CD4-positive, alpha-beta T cell (primary cell): Measurements from ENCODE around the gene UXS1. TPM values are rescaled to one million over a fixed set of nuclear protein-coding genes. Genes with fewer than 3 reads are reported as not detected.

ENCODE experiments used
- ATAC-seq: fragments of 200-7000 bp; cut with Tn5 transposase; one replicate; pipeline ENCODE4 v1.10.0; 2022; ENCODE audit warnings: mild to moderate bottlenecking; ENCODE audit not compliant: poor library complexity
- CTCF ChIA-PET: fragments of 350-600 bp; sonication (Branson Sonifier 250); formaldehyde crosslinking; loops from one replicate; lab custom pipeline; 2021; ENCODE audit warnings: antibody characterized with exemption, inconsistent platforms; lab: Charles Lee
- POLR2A ChIA-PET: fragments of 350-600 bp; sonication (Branson Sonifier 250); formaldehyde crosslinking; loops from one replicate; lab custom pipeline; 2021; ENCODE audit warnings: antibody characterized with exemption, inconsistent platforms; lab: Charles Lee
- DNase-seq, 14 experiments: peaks; one replicate each; pipeline ENCODE4 v3.0.0-alpha.2; 2013 to 2020; ENCODE audit warnings: mixed read lengths in 2 of 14
- H3K27ac ChIP-seq, 2 donors: one replicate each; pipeline versions ENCODE4 v1.5.1 to v1.7.0; 2013; ENCODE audit warnings: low read length in 2 of 2, low read depth in 1 of 2, mild to moderate bottlenecking in 1 of 2
- H3K27me3 ChIP-seq, 2 experiments: 1 replicate in 1 of 2; 2 replicates in 1 of 2; pipeline versions ENCODE4 v1.6.1 to v1.7.0; 2013; ENCODE audit warnings: low read length in 2 of 2, control low read depth in 1 of 2, mild to moderate bottlenecking in 1 of 2, moderate library complexity in 1 of 2; ENCODE audit not compliant: insufficient read depth in 2 of 2, control insufficient read depth in 1 of 2
- H3K36me3 ChIP-seq: one replicate; pipeline ENCODE4 v1.6.1; 2013; ENCODE audit warnings: low read length, control low read depth; ENCODE audit not compliant: insufficient read depth
- H3K4me1 ChIP-seq: one replicate; pipeline ENCODE4 v1.6.1; 2013; ENCODE audit warnings: low read length, control low read depth; ENCODE audit not compliant: insufficient read depth
- H3K4me3 ChIP-seq: one replicate; pipeline ENCODE4 v1.5.1; 2013; ENCODE audit warnings: mild to moderate bottlenecking, low read length, moderate library complexity
- H3K9me3 ChIP-seq, 2 experiments: 1 replicate in 1 of 2; 2 replicates in 1 of 2; pipeline versions ENCODE4 v1.6.1 to v1.7.0; 2013; ENCODE audit warnings: low read length in 2 of 2, mild to moderate bottlenecking in 2 of 2, control low read depth in 1 of 2, moderate library complexity in 1 of 2; ENCODE audit not compliant: control insufficient read depth in 1 of 2, insufficient read depth in 1 of 2
- H3K27ac Mint-ChIP-seq: one replicate; pipeline ENCODE4 v1.8.0; 2020; ENCODE audit warnings: mixed read lengths
- H3K27me3 Mint-ChIP-seq: one replicate; pipeline ENCODE4 v1.8.0; 2021; ENCODE audit warnings: mixed read lengths
- H3K36me3 Mint-ChIP-seq: one replicate; pipeline ENCODE4 v1.8.0; 2021; ENCODE audit warnings: low read depth, mixed read lengths
- H3K4me1 Mint-ChIP-seq: one replicate; pipeline ENCODE4 v1.8.0; 2021; ENCODE audit warnings: low read depth, mixed read lengths
- H3K4me3 Mint-ChIP-seq: one replicate; pipeline ENCODE4 v1.8.0; 2020; ENCODE audit warnings: mild to moderate bottlenecking, mixed read lengths
- H3K9me3 Mint-ChIP-seq: one replicate; pipeline ENCODE4 v1.8.0; 2020; ENCODE audit warnings: mixed read lengths
- CTCF ChIP-seq: fragments of 200-600 bp; IDR thresholded peaks from one replicate; pipeline ENCODE4 v1.8.0; 2022; ENCODE audit warnings: antibody characterized with exemption, mild to moderate bottlenecking
- intact Hi-C, 2 experiments: fragments of 100-400 bp; cut with DNase I in 1 of 2; cut with micrococcal nuclease in 1 of 2; formaldehyde crosslinking; loops; one replicate each; pipeline versions ENCODE4 v1.15.1 to v1.9.0; 2023 to 2025; cut with DNase I, micrococcal nuclease
- total RNA-seq, 174 experiments: library from RNA in 2 of 174; stranded (reverse) in 2 of 174; gene quantifications; one replicate each; pipeline ENCODE4 v1.2.3 and lab custom pipeline; 2021 to 2026

UXS1 gene
- total RNA-seq, 2 experiments from 2014 or later: 59.3 to 67.1 TPM

GRCh38 chr2:106106622-106107508 is 87.2 kb downstream of the UXS1 start:
- Mint-ChIP-seq H3K9me3 (no peaks in the 10 kb centered on the region), H3K27me3 (no peaks in the 10 kb centered on the region), H3K36me3 (peaks cover 36% of the 10 kb centered on the region), H3K4me1 (peaks cover 9% of the 10 kb centered on the region), H3K27ac (peak overlapping the region; percentile 71), H3K4me3 (no peak overlapping the region)
- H3K27me3 ChIP-seq: no peaks in the 10 kb centered on the region
- peak in 2 of 14 experiments; percentile 38 to 44 for DNase-seq
- ChIA-PET POLR2A (interaction anchor here (0.6 to 2.7 kb wide), 2 partner anchors 54 to 560 kb away, joined by 3 to 7 read pairs; no protein-coding TSS in a partner anchor), CTCF (no interaction called here)
- peaks cover 55% of the 10 kb centered on the region for H3K36me3 ChIP-seq
- TF ChIP-seq CTCF: no peak
- H3K4me1 ChIP-seq: no peaks in the 10 kb centered on the region
- H3K27ac ChIP-seq: peak overlapping the region; percentile 9 to 27
- ATAC-seq: no peak
- no peak overlapping the region for H3K4me3 ChIP-seq
- no peaks in the 10 kb centered on the region for H3K9me3 ChIP-seq
- intact Hi-C loops: loop anchor here (5.0 to 10.0 kb wide), 3 partner anchors 85 to 368 kb away; partner anchors contain the start of gene UXS1 (in 1 of the 2)

GRCh38 chr2:106105151-106105922 is 88.8 kb downstream of the UXS1 start:
- no peak for ATAC-seq

More at GRCh38 chr2:106105151-106105922, 88.8 kb downstream of the UXS1 start:
- Mint-ChIP-seq H3K27ac (no peak overlapping the region), H3K4me3 (no peak overlapping the region), H3K9me3 (no peaks in the 10 kb centered on the region), H3K36me3 (peaks cover 51% of the 10 kb centered on the region), H3K27me3 (no peaks in the 10 kb centered on the region), H3K4me1 (peaks cover 9% of the 10 kb centered on the region)
- ChIA-PET POLR2A (interaction anchor here (1.7 kb wide), 1 partner anchor 11 kb away, joined by 9 read pairs; no protein-coding TSS in a partner anchor), CTCF (interaction anchor here (0.6 to 1.3 kb wide), 2 partner anchors 10 to 382 kb away, joined by 3 read pairs; no protein-coding TSS in a partner anchor)
- no peak for TF ChIP-seq CTCF
- DNase-seq: no peak
- Histone ChIP-seq H3K36me3 (peaks cover 55% of the 10 kb centered on the region), H3K9me3 (no peaks in the 10 kb centered on the region), H3K27me3 (no peaks in the 10 kb centered on the region), H3K4me3 (no peak overlapping the region), H3K27ac (no peak overlapping the region), H3K4me1 (no peaks in the 10 kb centered on the region)
- intact Hi-C loops: loop anchor here (2.0 to 10.0 kb wide), 8 partner anchors 87 to 529 kb away; partner anchors contain the start of gene UXS1 (in 1 of the 2)
